HCT116 (cell line): ENCODE measurements around the gene LRRC4B. TPM values are rescaled to one million over a fixed set of nuclear protein-coding genes. Genes with fewer than 3 reads are reported as not detected.
A peak's percentile ranks its signal among the peaks of the same experiment; 100 is the strongest.

Experiments
- ATAC-seq: fragments of 200-7000 bp; cut with Tn5 transposase; 2 replicates; pipeline ENCODE4 v1.9.1; 2020; ENCODE audit warnings: mild to moderate bottlenecking, moderate library complexity
- BruUV-seq: library from RNA; stranded (reverse); fragments of 400-500 nt; replicated peaks from 2 replicates; lab custom pipeline; 2021; lab: Mats Ljungman, UMichigan
- CTCF ChIA-PET: fragments of 300-600 bp; sonication (Branson Sonifier 250); formaldehyde crosslinking; loops from one replicate; lab custom pipeline; 2021; ENCODE audit warnings: antibody characterized with exemption; lab: Charles Lee
- POLR2A ChIA-PET: fragments of 300-600, 350-600 bp; sonication (Branson Sonifier 250); formaldehyde crosslinking; loops from one replicate; lab custom pipeline; 2021; ENCODE audit warnings: antibody characterized with exemption; lab: Charles Lee
- RAD21 ChIA-PET, 2 experiments: fragments of 300-600 bp; sonication (Branson Sonifier 250); formaldehyde crosslinking; loops; one replicate each; lab custom pipeline; 2023; ENCODE audit warnings: low total read pairs in 2 of 2; ENCODE audit not compliant: uncharacterized antibody in 2 of 2, unreplicated experiment in 2 of 2, low non-redundant PET in 1 of 2; lab: Charles Lee
- DNase-seq: peaks from one replicate; pipeline ENCODE4 v3.0.0-alpha.2; 2010; ENCODE audit warnings: low read depth, low spot score
- H2AFZ ChIP-seq: fragments of 200-600 bp; shearing (Covaris generic), sonication (generic); 2 replicates; pipeline ENCODE4 v1.6.1; 2017; ENCODE audit warnings: low read depth, mixed run types, mixed read lengths, antibody characterized with exemption, low read length; ENCODE audit not compliant: poor library complexity, severe bottlenecking
- H3K27ac ChIP-seq: 2 replicates; pipeline ENCODE4 v1.5.1; 2012; ENCODE audit warnings: low read depth, low read length
- H3K27me3 ChIP-seq: fragments of 200-600 bp; sonication (generic); 2 replicates; pipeline ENCODE4 v1.6.1; 2016; ENCODE audit warnings: mixed run types, low read length, mixed read lengths; ENCODE audit not compliant: insufficient read depth
- H3K36me3 ChIP-seq, 2 experiments: fragments of 200-500 bp in 1 of 2; fragments of 200-600 bp in 1 of 2; sonication (Bioruptor generic) in 1 of 2; sonication (generic) in 1 of 2; 2 replicates each; pipeline versions ENCODE4 v1.5.1 to v1.6.1; 2014 to 2016; ENCODE audit warnings: low read length in 2 of 2, inconsistent platforms in 1 of 2, mixed read lengths in 1 of 2, mixed run types in 1 of 2; ENCODE audit not compliant: insufficient read depth in 2 of 2, control insufficient read depth in 1 of 2
- H3K4me1 ChIP-seq, 2 experiments: fragments of 200-600 bp in 1 of 2; sonication (generic) in 1 of 2; 2 replicates each; pipeline versions ENCODE4 v1.5.1 to v1.6.1; 2012 to 2017; ENCODE audit warnings: low read length in 2 of 2, inconsistent platforms in 1 of 2, mild to moderate bottlenecking in 1 of 2, mixed read lengths in 1 of 2, mixed run types in 1 of 2, moderate library complexity in 1 of 2; ENCODE audit not compliant: insufficient read depth in 2 of 2, control insufficient read depth in 1 of 2
- H3K4me2 ChIP-seq: fragments of 200-600 bp; sonication (generic); 2 replicates; pipeline ENCODE4 v1.6.1; 2017; ENCODE audit warnings: mixed run types, low read length, mixed read lengths
- H3K4me3 ChIP-seq, 2 experiments: fragments of 200-600 bp in 1 of 2; sonication (generic) in 1 of 2; replicated peaks in 1 of 2; 2 replicates each; pipeline ENCODE4 v1.5.1; 2011 to 2016; ENCODE audit warnings: low read length in 2 of 2, control low read depth in 1 of 2, low read depth in 1 of 2, mild to moderate bottlenecking in 1 of 2, mixed read lengths in 1 of 2, mixed run types in 1 of 2
- H3K79me2 ChIP-seq: fragments of 200-600 bp; sonication (generic); 2 replicates; pipeline ENCODE4 v1.6.1; 2017; ENCODE audit warnings: mild to moderate bottlenecking, mixed run types, low read length, moderate library complexity, mixed read lengths; ENCODE audit not compliant: insufficient read depth
- H3K9ac ChIP-seq: fragments of 200-600 bp; sonication (generic); 2 replicates; pipeline ENCODE4 v1.6.1; 2016; ENCODE audit warnings: low read length, mixed read lengths
- H3K9me2 ChIP-seq: fragments of 200-600 bp; sonication (generic), shearing (Covaris generic); 2 replicates; pipeline ENCODE4 v1.6.1; 2017; ENCODE audit warnings: mixed run types, mild to moderate bottlenecking, moderate library complexity; ENCODE audit not compliant: insufficient read depth
- H3K9me3 ChIP-seq, 2 experiments: fragments of 200-500 bp in 1 of 2; fragments of 200-600 bp in 1 of 2; sonication (Bioruptor generic) in 1 of 2; sonication (generic) in 1 of 2; 2 replicates each; pipeline ENCODE4 v1.6.1; 2014 to 2017; ENCODE audit warnings: low read length in 2 of 2, mixed read lengths in 2 of 2, inconsistent platforms in 1 of 2, low read depth in 1 of 2, mild to moderate bottlenecking in 1 of 2, mixed run types in 1 of 2, moderate library complexity in 1 of 2; ENCODE audit not compliant: control insufficient read depth in 1 of 2, insufficient read depth in 1 of 2
- H4K20me1 ChIP-seq: fragments of 200-600 bp; sonication (generic), shearing (Covaris generic); 2 replicates; pipeline ENCODE4 v1.6.1; 2017; ENCODE audit warnings: mixed run types, mild to moderate bottlenecking, moderate library complexity; ENCODE audit not compliant: insufficient read depth
- CBX3 ChIP-seq: IDR thresholded peaks from 2 replicates; pipeline ENCODE4 v1.6.1; 2012; ENCODE audit warnings: low read depth
- CTCF ChIP-seq, 3 experiments: fragments of 200-600 bp in 1 of 3; sonication (generic) in 1 of 3; IDR thresholded peaks in 2 of 3; conservative IDR thresholded peaks in 1 of 3; 2 replicates each; pipeline ENCODE4 v1.5.1; 2012 to 2017; ENCODE audit warnings: low read depth in 2 of 3, low read length in 2 of 3, antibody characterized with exemption in 1 of 3, borderline replicate concordance in 1 of 3, control low read depth in 1 of 3, mild to moderate bottlenecking in 1 of 3, mixed read lengths in 1 of 3, mixed run types in 1 of 3, moderate library complexity in 1 of 3; ENCODE audit not compliant: insufficient read depth in 1 of 3
- REST ChIP-seq: IDR thresholded peaks from 2 replicates; pipeline ENCODE4 v1.6.1; 2012; ENCODE audit warnings: low read depth
- intact Hi-C: fragments of 100-400 bp; cut with micrococcal nuclease; formaldehyde crosslinking; loops from 2 replicates; pipeline ENCODE4 v1.10.0; 2022
- total RNA-seq: library from RNA; stranded (reverse); gene quantifications from one replicate; pipeline ENCODE4 v1.2.1, GENCODE V29; 2021; ENCODE audit not compliant: unreplicated experiment

Gene LRRC4B
- total RNA-seq, 1 experiment from 2014 or later, result 0.89 TPM

- intact Hi-C loops, result no loop called here
- Histone ChIP-seq H3K4me2 (no peak overlapping the region), H3K9me2 (no peaks in the 10 kb centered on the region), H2AFZ (no peak overlapping the region), H4K20me1 (no peaks in the 10 kb centered on the region), H3K4me1 (peaks cover 7 to 8% of the 10 kb centered on the region in 2 experiments), H3K9me3 (peaks cover 3 to 12% of the 10 kb centered on the region in 2 experiments; a peak in 1 of 4 replicates), H3K9ac (no peak overlapping the region), H3K4me3 (no peak overlapping the region), H3K27ac (no peak overlapping the region), H3K79me2 (no peaks in the 10 kb centered on the region), H3K27me3 (no peaks in the 10 kb centered on the region), H3K36me3 (peaks cover 6 to 21% of the 10 kb centered on the region in 2 experiments; a peak in 2 of 4 replicates)
- DNase-seq (peak; percentile 80), ATAC-seq (peak; percentile 73)
- ChIA-PET RAD21 (no interaction called here), CTCF (no interaction called here), POLR2A (no interaction called here)
- no TSS peak for BruUV-seq
- TF ChIP-seq CTCF (IDR thresholded peaks at IDR 0.05 in 2 of 3, conservative IDR thresholded peaks at IDR 0.05 in 1 of 3; ENCODE audit: borderline replicate concordance in 1 of 3, insufficient read depth in 1 of 3, low read depth in 2 of 3, low read length in 2 of 3), result peak; percentile 74 to 95 (median 77)
- TF ChIP-seq REST, result no peak
- TF ChIP-seq CBX3, result peak; percentile 64; the same call in 1 of the 2 replicates
These were observed 81.3 kb downstream of the LRRC4B start for GRCh38 chr19:50486823-50487515.
